NCI-H1436 (cell line): ENCODE results near the gene DPP6.

Experiments used
- DNase-seq: peaks from one replicate; lab custom pipeline; 2025; lab: John Stamatoyannopoulos, UW

DPP6 gene

DNA sequence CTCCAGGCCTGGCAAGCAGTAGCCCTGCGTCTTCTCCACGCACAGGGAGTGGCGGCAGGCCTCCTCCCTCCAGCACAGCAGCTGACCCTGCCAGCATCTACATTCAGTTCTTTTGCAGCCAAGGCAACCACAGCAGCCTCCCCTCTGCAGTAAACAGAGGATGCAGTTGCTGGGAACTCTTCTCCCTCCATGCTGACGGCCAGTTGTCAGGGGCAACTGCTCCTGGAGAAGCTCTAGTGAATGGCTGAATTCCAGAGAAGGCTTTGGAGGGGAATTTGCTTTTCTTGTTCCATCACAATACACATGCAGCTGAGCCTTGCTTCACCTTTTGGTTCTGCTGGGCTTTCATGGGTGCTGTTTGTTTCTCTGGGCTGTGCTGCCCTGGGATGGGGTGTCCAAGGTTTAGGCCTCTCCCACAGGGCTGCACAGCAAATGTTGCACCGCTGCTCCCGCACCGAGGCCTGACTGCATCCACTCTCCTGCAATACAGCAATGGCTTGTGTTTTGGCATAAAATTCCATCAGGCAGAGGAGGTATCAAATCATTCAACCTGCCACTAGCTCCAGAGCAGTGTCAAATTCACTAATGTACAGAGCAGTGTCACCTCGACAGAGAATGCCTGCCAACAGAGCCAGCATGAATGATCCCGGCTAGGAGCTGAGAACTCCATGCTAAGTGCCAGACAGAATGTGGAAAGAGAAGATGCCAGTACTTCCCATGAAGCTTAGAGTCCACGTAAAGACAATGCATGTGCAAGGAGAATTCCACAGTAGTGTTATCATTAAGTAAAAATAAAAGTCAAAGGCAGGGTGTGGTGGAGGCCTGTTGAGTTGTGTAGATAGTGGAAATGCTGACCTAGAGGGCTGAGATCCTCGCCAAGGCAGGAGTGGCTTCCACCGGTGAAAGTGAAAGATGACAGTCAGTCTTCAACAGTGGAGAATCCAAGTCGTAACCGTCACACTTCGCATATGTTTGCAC lies 399.6 kb downstream of the DPP6 start:
- no peak for DNase-seq

DNA sequence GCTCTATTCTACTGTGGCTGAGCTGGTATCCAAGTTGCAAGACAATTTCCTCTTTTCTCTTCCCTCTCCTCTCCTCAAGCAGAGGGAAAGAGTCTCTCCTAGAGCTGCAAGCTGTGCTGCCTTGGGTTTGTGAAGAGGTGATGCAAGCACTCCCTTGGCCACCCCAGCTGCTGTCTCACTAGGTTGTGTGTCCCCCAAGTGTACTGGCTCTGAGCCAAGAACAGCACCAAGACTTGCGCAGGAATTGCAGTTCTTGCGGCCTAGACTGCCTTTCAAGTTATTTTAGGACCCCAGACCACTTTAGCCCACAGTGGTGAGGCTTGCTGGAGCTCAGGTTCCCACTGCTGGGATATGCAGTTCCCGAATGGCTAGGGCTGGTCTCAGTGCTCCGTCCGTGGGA lies 411.6 kb downstream of the DPP6 start:
- DNase-seq: no peak

DNA sequence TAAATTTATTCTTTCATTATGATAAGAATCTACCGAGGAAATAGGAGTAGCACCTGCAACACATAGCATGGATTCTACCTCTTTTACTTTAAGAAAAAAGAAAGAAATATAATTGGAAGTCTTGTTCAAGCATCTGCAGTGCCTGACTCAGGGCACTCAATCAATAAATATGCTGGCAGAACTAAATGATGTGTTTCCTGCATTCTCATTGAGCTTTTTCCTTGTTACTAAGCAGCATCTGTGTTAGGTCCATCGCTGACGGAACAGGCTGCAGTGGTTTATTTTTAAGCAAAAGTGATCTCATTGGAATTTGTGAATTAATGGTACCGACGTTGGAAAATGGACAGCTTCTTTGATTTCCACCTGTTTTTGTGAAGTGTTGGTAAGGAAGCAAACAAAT lies 417.5 kb downstream of the DPP6 start:
- DNase-seq: no peak

DNA sequence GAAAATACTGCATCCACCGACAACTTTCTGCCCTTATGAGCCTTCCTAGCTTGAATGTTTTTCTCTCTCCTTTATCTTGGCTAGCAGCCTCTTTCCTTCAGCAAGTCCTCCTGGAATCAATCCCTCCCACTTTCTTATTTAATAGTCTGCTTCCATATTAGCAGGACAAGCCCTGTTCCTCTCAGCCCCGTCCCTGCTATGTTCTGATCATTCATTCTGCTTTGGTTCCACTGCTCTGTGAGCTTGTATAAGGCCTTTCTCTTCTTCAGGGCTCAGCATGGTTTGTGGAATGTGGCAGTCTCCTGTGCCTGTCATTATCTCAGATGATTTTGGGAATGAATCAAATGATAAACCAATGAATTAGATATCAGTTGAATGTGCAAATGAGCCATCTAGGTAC lies 420.1 kb downstream of the DPP6 start:
- no peak for DNase-seq

DNA sequence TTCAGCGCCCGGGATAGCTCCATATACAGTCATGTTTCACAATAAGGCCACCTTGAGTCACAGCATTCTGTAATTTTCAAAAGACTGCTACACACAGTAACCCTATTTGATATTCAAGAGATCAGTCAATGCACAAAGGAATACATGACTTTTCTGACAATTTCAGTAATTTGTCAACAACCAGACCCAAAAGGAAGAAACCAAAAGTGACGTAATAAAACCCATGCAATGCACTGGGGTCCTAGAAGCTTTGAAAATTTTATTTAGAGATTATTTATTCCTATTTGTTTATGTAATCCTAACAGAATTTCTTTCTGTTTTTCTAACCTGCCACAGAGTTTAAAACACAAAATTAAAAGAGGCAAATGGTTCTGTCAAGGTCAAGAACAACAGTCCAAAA lies 421.2 kb downstream of the DPP6 start:
- DNase-seq: no peak

DNA sequence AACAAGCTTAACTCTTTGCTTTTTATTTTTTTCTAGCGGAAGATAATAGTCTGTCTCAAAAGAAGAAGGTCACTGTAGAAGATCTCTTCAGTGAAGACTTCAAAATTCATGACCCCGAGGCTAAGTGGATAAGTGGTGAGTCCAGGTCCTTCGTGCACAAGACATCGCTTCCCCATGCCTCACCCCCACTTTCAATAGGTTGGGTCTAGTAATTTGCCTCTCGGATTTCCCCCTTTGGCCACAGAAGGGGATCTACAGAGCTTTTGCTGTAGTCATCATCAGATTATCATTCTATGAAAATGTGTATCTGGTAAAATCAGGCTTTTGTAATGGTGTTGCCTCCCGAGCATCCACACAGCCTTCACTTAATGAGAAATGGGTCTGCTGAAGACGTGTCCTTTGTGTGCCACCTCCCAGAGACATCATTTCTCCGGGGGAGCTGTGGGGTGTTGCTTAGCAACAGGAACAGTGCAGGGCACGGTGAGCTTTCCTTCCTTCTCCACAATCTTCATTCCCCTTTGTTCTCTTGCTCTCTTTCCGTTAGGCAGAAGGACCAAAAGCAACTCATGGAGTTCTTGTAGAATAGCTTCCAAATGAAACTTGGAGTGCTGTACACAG lies 422.8 kb downstream of the DPP6 start:
- DNase-seq: peak; percentile 54

DNA sequence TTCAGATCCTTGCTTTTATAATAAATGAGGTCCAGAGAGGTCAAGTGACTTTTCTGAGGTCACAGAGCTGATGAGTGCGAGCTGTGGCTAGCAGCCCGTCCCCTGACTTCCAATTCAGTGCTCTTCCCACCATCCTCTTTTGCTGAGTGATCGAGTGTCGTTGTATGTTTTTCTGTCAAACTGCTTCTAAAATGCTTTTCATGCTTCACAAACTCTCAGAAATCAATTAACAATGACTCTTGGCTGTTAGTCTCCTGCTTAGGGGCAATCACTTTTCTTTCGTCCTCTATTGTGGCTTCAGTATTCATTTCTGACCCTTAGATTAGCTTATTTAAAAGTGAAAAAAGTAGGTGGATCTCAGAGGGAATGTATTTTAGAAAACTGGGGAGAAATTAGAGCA lies 423.7 kb downstream of the DPP6 start:
- no peak for DNase-seq

DNA sequence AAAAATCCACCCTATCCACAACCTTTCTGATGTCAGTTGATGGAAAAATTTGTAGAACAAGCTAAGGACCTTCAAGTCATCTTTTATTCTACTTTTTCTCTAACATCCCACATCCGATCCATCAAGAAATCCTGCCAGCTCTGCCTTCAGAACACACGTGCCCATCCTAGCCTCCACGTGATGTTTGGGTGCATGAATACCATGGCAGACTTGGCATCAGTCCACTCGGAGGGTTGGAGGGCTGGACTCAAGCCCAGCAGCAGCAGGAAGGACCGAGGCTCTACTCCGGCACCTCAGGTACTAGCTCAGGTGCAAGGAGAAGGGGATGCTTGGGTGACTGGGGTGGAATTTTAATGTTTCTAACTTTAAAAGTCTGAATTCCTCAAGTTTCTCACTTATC lies 428.6 kb downstream of the DPP6 start:
- no peak for DNase-seq

DNA sequence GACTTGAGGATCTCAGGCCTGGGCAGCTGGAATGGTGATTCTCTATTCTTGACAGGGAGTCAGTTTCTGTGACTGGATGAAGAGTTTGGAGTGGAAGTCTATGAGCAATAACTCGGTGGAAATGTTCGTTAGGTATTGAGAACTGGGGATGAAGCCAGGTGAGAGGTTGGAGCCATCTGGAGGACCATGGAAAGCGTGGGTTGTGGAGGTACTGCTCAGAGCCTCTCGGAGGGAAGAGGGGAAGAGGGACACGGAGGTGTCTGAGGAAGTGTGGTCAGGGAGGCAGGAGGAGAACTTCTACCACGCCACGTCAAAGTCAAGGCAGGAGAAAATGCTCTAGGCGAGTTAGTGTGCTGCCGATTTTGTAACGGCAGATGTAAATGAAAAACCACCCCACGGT lies 430.7 kb downstream of the DPP6 start:
- DNase-seq: no peak

DNA sequence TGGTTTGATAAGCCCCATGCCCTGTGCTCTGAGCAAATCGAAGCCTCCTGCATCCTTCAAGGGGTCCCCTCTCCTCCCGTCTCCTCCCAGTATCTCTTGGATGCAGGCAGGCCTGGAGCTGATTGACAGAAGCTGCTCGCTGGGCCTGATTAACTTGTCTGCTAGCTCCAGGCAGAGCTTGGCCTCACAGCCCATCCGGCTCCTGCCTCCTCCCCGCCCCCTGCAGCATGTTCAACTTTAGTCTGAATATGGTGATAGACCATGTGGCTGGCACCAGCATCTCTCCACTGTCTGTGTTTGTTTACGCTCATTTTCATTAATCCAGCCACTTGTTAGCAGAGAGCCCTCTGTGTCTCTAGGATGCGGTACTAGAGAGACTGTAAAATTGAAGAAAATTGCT lies 432.2 kb downstream of the DPP6 start:
- DNase-seq: peak; percentile 62

DNA sequence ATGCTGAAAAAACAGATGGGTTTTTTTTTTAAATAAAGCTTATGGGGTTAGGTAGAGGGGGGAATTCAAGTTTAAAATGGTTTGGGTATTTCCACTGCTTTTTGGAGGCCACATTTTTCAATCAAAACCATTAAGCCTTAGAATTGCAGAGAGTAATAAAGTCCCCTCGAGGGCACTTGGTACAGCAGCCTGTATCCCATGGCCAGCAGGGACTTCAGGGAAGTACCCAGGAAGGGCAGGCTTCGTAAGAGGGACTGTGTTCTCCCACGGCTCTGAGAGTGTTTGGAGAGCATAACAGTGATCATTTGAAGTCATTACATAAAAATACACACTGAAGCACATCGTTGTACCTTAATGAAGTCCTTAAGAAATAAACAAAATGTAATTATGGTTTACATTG lies 432.7 kb downstream of the DPP6 start:
- no peak for DNase-seq

DNA sequence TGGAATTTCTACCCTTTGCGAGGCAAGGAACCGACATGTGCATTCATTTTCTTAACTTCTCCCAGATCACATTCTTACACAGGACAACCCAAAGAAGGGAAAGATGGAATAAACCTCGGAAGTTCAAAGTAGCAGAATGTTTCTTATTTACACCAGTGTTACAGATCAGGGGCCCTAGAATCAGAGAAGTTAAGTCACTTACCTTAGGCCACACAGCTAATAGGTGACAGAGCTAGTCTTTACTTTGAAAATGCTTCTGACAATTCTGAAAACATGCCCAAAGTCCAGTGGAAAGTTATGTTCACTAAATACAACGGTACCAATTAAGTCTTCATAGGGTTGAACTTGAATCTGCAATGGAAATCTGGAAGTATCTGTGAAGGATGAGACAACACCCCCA lies 437.7 kb downstream of the DPP6 start:
- DNase-seq: no peak

DNA sequence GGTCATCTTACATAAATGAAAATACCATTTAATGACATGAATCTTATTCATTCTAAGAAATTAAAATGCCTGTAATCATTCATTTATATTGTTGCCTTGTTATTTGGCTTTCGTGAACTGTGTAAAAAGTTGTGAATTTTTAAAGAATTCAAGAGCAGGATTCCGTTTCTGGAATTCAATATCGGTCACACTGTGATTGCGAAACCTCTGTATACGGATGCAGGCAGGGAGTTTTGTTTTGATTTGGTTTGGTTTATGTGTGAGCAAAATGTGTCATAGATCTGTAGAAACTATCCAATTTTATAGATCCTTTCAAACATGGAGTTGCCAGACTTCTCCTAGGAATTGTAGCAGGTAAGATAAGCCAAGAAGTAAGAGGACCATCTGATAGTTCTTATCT lies 441.4 kb downstream of the DPP6 start:
- DNase-seq: no peak

DNA sequence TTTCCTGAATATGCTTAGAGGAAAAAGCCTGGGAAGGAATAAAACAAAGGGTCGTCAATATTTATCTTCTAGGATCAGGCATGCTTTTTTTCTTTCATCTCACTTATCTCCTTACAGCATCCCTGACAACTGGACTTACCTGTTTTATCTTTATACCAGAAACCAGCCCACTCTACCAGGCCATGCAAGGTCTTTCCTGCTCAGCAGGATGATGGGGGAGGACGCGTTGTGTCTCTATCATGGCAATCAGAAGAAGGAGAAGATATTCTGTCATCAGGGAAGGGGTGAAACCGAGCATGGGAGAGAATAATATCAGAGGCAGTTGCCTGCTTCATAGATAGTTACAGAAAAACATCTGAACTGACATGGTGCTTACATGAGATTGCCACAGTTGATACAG lies 445.6 kb downstream of the DPP6 start:
- no peak for DNase-seq

DNA sequence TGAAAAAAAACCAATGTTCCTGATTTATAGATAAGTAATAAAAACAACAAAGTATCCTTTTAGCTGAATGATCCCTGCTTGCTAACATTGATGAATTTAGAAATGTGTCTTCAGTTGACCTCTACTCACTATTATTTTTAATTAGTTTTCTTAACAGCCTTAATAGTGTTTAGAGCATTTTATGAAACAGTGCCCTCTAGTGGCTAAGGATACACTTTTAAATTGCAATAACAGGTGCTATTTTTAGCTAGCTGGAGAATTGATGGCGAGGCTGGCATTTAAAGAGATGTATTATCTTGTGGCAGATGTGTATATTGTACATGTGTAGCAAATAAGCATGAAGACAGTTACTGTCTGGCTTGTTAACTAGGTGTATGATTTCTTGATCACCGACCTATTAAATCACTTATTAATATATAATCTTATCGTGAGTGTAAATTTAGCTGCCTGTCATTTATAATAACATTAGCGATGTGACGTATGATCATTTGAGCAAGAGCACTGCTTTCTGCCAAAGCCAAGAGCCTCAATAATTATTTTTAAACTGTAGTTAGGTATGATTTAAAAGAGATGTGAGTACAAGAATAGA lies 451.9 kb downstream of the DPP6 start:
- peak; percentile 58 for DNase-seq

DNA sequence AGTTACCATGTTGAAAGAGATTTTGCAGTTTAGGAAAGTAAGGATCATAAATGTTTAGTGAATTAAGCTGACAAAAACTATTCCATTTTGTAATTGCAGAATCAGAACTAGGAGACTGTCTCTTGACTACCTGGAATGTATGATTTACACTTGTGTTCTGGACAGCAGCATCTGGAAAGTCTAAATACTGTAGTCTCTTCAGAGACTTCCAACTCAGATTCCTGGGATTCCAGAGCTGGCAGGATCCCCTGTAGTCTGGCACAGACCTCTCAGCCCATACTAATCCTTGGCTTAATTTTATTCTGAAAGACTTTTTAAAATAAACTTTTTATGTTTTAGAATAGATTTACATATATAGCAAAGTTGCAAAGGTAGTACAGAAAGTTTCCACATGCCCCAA lies 452.7 kb downstream of the DPP6 start:
- no peak for DNase-seq

DNA sequence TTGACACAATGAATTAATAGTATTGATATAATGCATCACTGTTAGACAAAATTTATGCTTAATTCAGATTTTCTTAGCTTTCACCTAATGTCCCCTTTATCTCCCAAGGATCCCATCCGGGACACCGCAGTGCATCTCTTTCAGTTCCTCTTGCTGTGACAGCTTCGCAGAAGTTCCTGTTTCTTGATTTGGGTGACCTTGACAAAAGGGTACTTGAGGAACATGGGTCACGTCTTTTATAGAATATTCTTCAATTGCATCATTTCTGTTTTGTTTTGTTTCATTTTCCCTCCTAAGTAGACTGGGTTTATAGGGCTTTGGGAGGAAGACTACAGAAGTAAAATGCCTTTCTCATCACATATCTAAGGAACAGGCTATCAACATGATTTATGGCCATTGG lies 453.2 kb downstream of the DPP6 start:
- no peak for DNase-seq

DNA sequence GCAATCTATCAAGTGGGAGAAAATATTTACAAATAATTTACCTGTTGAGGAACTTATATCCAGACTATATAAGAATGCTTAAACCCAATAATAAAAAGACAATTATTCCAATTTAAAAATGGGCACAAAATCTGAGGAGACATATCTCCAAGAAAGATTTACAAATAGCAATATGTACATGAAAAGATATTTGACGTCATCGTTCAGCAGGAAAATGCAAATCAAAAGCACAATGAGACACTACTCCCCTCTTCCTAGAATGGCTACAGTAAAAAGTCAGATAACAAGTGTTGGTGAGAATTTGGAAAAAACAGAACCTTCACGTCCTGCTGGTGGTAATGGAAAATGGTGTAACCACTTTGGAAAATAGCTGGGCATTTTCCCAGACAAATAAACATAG lies 457.0 kb downstream of the DPP6 start:
- no peak for DNase-seq

DNA sequence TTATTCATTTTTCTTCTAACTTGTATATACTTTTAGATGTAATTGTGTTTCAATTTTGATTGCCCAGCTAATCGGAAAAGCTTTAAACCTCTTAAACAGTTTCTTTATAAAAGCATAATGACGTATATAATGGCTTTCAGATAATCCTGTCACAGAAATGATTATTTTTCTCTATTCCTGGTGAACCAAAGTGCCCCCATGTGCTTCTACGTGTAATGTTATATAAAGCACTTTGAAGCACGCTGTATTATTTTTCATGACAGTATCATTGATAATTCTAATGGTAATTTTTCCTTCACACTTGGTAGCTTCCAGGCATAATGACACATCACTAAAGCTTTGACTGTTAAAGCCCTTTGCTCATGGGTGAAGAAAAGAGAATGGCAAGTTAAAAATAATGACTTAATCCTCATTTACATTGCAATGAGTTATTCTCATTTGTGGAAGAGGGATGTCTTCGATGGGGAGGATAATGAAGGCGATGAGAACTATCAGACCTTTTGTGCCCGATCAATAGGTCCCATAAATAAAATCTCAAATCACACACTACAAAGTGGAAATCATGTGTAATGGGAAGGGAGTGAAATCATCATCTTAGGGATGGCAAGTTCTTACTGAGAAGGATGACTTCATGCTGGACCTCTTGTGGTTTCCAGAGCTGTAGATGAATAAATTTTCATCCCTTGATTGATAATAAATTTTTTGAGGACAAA lies 460.1 kb downstream of the DPP6 start:
- DNase-seq: no peak

DNA sequence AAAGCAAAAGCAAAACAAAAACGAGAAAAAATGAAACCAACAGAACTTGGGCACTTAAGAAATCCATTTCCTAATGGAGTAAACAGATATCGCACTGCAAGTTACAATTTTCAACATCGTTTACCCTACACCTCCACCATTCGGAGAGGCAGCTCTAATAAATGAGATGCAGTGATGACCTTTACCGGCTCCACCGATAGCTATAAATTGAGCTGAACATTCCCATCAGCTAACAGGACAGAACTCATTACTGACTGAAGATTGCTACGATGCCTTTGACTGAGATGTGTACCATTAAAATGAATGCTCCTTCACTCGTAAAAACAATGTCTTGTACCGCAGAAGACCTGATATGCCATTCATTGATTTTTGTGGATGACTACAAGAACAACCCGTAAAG lies 465.6 kb downstream of the DPP6 start:
- no peak for DNase-seq

DNA sequence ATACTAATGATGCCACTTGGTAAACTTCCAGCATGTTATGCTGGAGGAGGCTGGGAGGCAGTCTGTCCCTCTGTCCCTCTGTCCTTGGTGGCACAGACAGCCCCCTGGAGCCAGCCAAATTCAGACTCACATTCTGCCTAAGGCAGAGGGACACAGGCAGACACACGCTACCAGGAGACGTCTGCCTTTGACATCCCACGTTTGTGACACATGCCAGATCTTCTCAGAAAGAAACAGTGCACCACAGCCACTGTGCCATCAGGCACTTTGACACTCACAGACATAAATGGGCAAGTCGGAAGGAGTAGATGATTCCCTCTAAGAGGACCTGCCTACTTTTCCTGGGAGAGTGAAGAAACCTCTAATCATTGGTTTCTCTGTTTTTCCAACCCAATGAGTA lies 467.0 kb downstream of the DPP6 start:
- DNase-seq: no peak

DNA sequence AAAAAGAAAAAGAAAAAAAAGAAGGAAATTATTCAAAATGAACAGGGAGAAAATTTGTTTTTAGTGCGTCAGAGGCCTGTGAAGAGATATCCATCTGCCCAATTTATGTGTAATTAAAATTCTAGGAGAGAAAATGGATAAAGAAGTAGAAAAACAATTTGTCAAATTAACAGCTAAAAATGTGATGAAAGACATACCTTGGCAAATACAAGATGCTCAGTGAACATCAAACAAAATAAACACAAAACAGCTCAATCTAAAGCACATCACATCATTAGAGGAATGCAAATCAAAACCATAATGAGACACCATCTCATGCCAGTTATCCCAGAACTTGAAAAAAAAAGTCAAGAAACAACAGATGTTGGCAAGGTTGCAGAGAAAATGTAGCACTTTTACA lies 477.9 kb downstream of the DPP6 start:
- DNase-seq: no peak

DNA sequence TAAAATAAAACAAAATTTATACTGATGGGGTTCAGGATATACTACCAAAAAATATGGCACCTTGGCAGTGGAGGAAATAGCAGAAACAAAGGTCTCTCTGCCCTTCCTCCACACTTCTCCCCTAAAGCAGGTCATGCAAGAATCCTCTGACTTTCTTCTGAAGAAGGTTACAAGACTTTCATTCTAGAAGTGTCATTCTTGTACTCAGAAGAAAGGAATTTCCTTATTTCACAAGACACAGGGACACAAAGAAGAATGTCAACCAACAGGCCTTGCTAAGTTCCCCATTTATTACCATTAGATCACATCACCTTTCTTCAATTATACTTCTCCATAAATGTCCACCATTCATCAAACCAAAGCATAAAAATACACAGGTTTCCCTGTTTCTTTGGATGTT lies 480.6 kb downstream of the DPP6 start:
- DNase-seq: no peak
